Adipocyte (in vitro differentiated cells): ENCODE results near the gene TRPC6.
A peak's percentile ranks its signal among the peaks of the same experiment; 100 is the strongest.
"Not testable (repeated sequence)": the region's sequence is repeated elsewhere in the genome, so short reads cannot be mapped to it uniquely, and the experiment has no call there.

Source experiments
- DNase-seq: peaks from one replicate; pipeline ENCODE4 v3.0.0-alpha.2; 2015; ENCODE audit warnings: low read depth
- H3K27me3 ChIP-seq: replicated peaks from 2 replicates; pipeline ENCODE4 v1.7.0; 2013; ENCODE audit warnings: mild to moderate bottlenecking, low read length, moderate library complexity; ENCODE audit not compliant: control insufficient read depth, insufficient read depth
- H3K36me3 ChIP-seq: 2 replicates; pipeline ENCODE4 v1.7.0; 2013; ENCODE audit warnings: low read length, mild to moderate bottlenecking, moderate library complexity; ENCODE audit not compliant: control insufficient read depth, insufficient read depth, severe bottlenecking
- H3K4me1 ChIP-seq: 2 replicates; pipeline ENCODE4 v1.7.0; 2013; ENCODE audit warnings: mild to moderate bottlenecking, low read length, moderate library complexity; ENCODE audit not compliant: control insufficient read depth, insufficient read depth
- H3K4me3 ChIP-seq: 2 replicates; pipeline ENCODE4 v1.7.0; 2013; ENCODE audit warnings: mild to moderate bottlenecking, low read length, moderate library complexity
- H3K9ac ChIP-seq: 2 replicates; pipeline ENCODE4 v1.7.0; 2013; ENCODE audit warnings: mild to moderate bottlenecking, low read length, moderate library complexity
- H3K9me3 ChIP-seq: 2 replicates; pipeline ENCODE4 v1.7.0; 2013; ENCODE audit warnings: mild to moderate bottlenecking, low read length, moderate library complexity; ENCODE audit not compliant: control insufficient read depth

Gene TRPC6

GRCh38 chr11:101446726-101447125 is 137.1 kb downstream of the TRPC6 start:
- DNase-seq: peak; percentile 28
- H3K4me1 ChIP-seq: peaks cover 52% of the 10 kb centered on the region
- peak overlapping the region; percentile 35 for H3K9ac ChIP-seq
- H3K9me3 ChIP-seq: no peaks in the 10 kb centered on the region
- H3K4me3 ChIP-seq: no peak overlapping the region
- no peaks in the 10 kb centered on the region for H3K27me3 ChIP-seq
- H3K36me3 ChIP-seq: no peaks in the 10 kb centered on the region

- H3K9me3 ChIP-seq: no peaks in the 10 kb centered on the region
- peak; percentile 67 for DNase-seq
- no peak overlapping the region for H3K4me3 ChIP-seq
- peak overlapping the region; percentile 38 for H3K9ac ChIP-seq
- no peaks in the 10 kb centered on the region for H3K27me3 ChIP-seq
- H3K4me1 ChIP-seq: peaks cover 56% of the 10 kb centered on the region
- H3K36me3 ChIP-seq: no peaks in the 10 kb centered on the region
Measured at GRCh38 chr11:101446238-101446637, 137.6 kb downstream of the TRPC6 start.

GRCh38 chr11:101445761-101446160 is 138.0 kb downstream of the TRPC6 start:
- Histone ChIP-seq H3K9me3 (no peaks in the 10 kb centered on the region), H3K4me3 (no peak overlapping the region), H3K4me1 (peaks cover 58% of the 10 kb centered on the region), H3K9ac (peak overlapping the region; percentile 38), H3K36me3 (no peaks in the 10 kb centered on the region), H3K27me3 (no peaks in the 10 kb centered on the region)
- peak; percentile 16 for DNase-seq

GRCh38 chr11:101444851-101445250 is 139.0 kb downstream of the TRPC6 start:
- Histone ChIP-seq H3K4me3 (no peak overlapping the region), H3K36me3 (no peaks in the 10 kb centered on the region), H3K9ac (peak overlapping the region; percentile 38), H3K27me3 (no peaks in the 10 kb centered on the region), H3K4me1 (peaks cover 58% of the 10 kb centered on the region), H3K9me3 (no peaks in the 10 kb centered on the region)
- DNase-seq: no peak

GRCh38 chr11:101444164-101444563 is 139.6 kb downstream of the TRPC6 start:
- H3K27me3 ChIP-seq: no peaks in the 10 kb centered on the region
- peaks cover 58% of the 10 kb centered on the region for H3K4me1 ChIP-seq
- H3K36me3 ChIP-seq: no peaks in the 10 kb centered on the region
- no peak for DNase-seq
- H3K4me3 ChIP-seq: no peak overlapping the region
- no peak overlapping the region for H3K9ac ChIP-seq
- no peaks in the 10 kb centered on the region for H3K9me3 ChIP-seq

GRCh38 chr11:101442936-101443521 is 140.8 kb downstream of the TRPC6 start:
- H3K4me3 ChIP-seq: peak overlapping the region; percentile 3
- H3K36me3 ChIP-seq: no peaks in the 10 kb centered on the region
- H3K9me3 ChIP-seq: no peaks in the 10 kb centered on the region
- H3K4me1 ChIP-seq: peaks cover 60% of the 10 kb centered on the region
- no peaks in the 10 kb centered on the region for H3K27me3 ChIP-seq
- no peak overlapping the region for H3K9ac ChIP-seq
- DNase-seq: peak; percentile 16

GRCh38 chr11:101442171-101442570 is 141.6 kb downstream of the TRPC6 start:
- Histone ChIP-seq H3K9me3 (no peaks in the 10 kb centered on the region), H3K4me3 (no peak overlapping the region), H3K4me1 (peaks cover 56% of the 10 kb centered on the region), H3K27me3 (no peaks in the 10 kb centered on the region), H3K9ac (peak overlapping the region; percentile 51), H3K36me3 (no peaks in the 10 kb centered on the region)
- DNase-seq: peak; percentile 75

- H3K4me1 ChIP-seq: peaks cover 51% of the 10 kb centered on the region
- H3K4me3 ChIP-seq: no peak overlapping the region
- no peaks in the 10 kb centered on the region for H3K27me3 ChIP-seq
- no peaks in the 10 kb centered on the region for H3K9me3 ChIP-seq
- H3K36me3 ChIP-seq: no peaks in the 10 kb centered on the region
- DNase-seq: peak; percentile 58
- peak overlapping the region; percentile 18 for H3K9ac ChIP-seq
Measured at GRCh38 chr11:101441747-101442146, 142.1 kb downstream of the TRPC6 start.

- H3K4me3 ChIP-seq: no peak overlapping the region
- peaks cover 31% of the 10 kb centered on the region for H3K4me1 ChIP-seq
- H3K9me3 ChIP-seq: no peaks in the 10 kb centered on the region
- H3K27me3 ChIP-seq: no peaks in the 10 kb centered on the region
- DNase-seq: no peak
- H3K9ac ChIP-seq: no peak overlapping the region
- H3K36me3 ChIP-seq: no peaks in the 10 kb centered on the region
Measured at GRCh38 chr11:101439488-101439887, 144.3 kb downstream of the TRPC6 start.

- not testable (repeated sequence) for H3K36me3 ChIP-seq
Measured at GRCh38 chr11:101438708-101439107, 145.1 kb downstream of the TRPC6 start.

GRCh38 chr11:101438126-101438525 is 145.7 kb downstream of the TRPC6 start:
- H3K9ac ChIP-seq: no peak overlapping the region
- peaks cover 22% of the 10 kb centered on the region for H3K4me1 ChIP-seq
- H3K27me3 ChIP-seq: no peaks in the 10 kb centered on the region
- H3K4me3 ChIP-seq: no peak overlapping the region
- H3K36me3 ChIP-seq: no peaks in the 10 kb centered on the region
- DNase-seq: no peak
- H3K9me3 ChIP-seq: no peaks in the 10 kb centered on the region

More at GRCh38 chr11:101438708-101439107, 145.1 kb downstream of the TRPC6 start:
- not testable (repeated sequence) for H3K9me3 ChIP-seq, H3K4me3 ChIP-seq, DNase-seq, H3K27me3 ChIP-seq, H3K9ac ChIP-seq
- peaks cover 25% of the 10 kb centered on the region for H3K4me1 ChIP-seq
